Mucosa of stomach (tissue), 1 donor: ENCODE results near the gene STRN3.
"Not testable (repeated sequence)": the region's sequence is repeated elsewhere in the genome, so short reads cannot be mapped to it uniquely, and the experiment has no call there.

Experiments
- H3K27me3 ChIP-seq: one replicate; pipeline ENCODE4 v1.7.0; 2013; ENCODE audit warnings: mild to moderate bottlenecking, low read length; ENCODE audit not compliant: control insufficient read depth, insufficient read depth
- H3K36me3 ChIP-seq: one replicate; pipeline ENCODE4 v1.7.0; 2013; ENCODE audit warnings: low read length; ENCODE audit not compliant: control insufficient read depth, insufficient read depth
- H3K4me1 ChIP-seq: one replicate; pipeline ENCODE4 v1.7.0; 2013; ENCODE audit warnings: mild to moderate bottlenecking, low read length; ENCODE audit not compliant: control insufficient read depth, insufficient read depth
- H3K4me3 ChIP-seq: one replicate; pipeline ENCODE4 v1.7.0; 2013; ENCODE audit warnings: low read length
- H3K9ac ChIP-seq: one replicate; pipeline ENCODE4 v1.7.0; 2013; ENCODE audit warnings: mild to moderate bottlenecking, low read length, moderate library complexity
- H3K9me3 ChIP-seq: one replicate; pipeline ENCODE4 v1.7.0; 2013; ENCODE audit warnings: mild to moderate bottlenecking, low read length, moderate library complexity; ENCODE audit not compliant: control insufficient read depth
- donor health status: Pancreatic carcinoma.

Gene STRN3

DNA sequence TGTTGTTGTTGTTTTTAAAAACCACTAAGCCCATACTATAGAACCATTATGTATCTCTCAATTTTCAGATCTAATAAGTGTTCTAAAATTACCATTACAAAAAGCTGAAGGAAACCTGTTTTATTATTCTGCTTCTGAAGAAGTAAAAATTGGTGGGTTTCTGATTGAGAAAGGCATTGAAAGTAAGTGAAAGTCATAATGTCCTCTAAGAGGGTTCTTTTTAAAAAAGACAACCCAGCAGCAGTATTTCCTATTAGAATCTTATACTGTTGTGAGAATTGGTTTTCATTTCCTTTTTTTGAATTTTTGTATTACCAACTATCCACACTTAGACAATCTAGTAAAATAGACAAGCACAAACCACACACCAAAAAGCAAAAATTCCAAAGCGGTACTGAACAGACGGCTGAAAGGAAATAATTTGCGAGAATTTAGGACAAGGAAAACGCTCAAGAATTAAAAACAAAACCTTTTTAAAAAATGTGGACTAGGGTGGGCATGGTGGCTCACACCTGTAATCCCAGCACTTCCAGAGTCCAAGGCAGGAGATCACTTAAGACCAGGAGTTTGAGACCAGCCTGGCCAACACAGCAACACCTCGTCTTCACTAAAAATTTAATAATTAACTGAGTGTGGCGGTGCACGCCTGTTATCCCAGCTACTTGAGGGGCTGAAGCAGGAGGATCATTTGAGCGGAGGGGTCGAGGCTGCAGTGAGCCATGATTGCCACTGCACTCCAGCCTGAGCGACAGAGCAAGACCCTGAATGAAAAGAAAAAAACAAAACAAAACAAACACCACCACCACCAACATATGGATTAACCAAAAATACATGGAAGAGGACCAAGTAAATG lies 67.4 kb downstream of the STRN3 start:
- Histone ChIP-seq H3K4me3 (no peak overlapping the region), H3K36me3 (no peaks in the 10 kb centered on the region), H3K9ac (no peak overlapping the region), H3K27me3 (no peaks in the 10 kb centered on the region), H3K4me1 (peaks cover 10% of the 10 kb centered on the region), H3K9me3 (no peaks in the 10 kb centered on the region)

DNA sequence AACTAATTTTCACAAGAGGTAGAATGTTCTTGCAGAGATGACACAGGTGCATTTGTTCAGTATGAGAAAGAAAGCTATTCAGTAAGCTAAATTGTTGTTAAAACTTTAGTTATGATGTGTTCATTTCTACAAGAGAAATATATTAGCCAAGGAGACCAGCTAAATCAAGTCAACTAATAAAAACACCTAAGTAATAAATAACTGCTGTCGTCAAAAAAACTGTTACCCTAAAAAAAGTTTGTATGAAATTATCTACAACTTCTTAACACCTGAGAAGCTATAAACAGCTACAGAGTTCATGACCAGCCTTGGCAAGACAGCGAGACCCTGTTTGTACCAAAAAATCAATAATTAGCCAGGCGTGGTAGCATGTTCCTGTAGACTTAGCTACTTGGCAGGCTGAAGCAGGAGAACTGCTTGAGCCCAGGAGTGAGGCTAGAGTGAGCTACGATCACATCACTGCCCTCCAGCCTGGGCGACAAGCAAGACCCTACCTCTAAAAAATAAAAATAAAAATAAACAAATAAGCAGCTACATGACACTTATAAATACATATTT lies 68.3 kb downstream of the STRN3 start:
- no peaks in the 10 kb centered on the region for H3K9me3 ChIP-seq
- peaks cover 10% of the 10 kb centered on the region for H3K4me1 ChIP-seq
- H3K36me3 ChIP-seq = no peaks in the 10 kb centered on the region
- no peak overlapping the region for H3K4me3 ChIP-seq
- no peak overlapping the region for H3K9ac ChIP-seq
- no peaks in the 10 kb centered on the region for H3K27me3 ChIP-seq

DNA sequence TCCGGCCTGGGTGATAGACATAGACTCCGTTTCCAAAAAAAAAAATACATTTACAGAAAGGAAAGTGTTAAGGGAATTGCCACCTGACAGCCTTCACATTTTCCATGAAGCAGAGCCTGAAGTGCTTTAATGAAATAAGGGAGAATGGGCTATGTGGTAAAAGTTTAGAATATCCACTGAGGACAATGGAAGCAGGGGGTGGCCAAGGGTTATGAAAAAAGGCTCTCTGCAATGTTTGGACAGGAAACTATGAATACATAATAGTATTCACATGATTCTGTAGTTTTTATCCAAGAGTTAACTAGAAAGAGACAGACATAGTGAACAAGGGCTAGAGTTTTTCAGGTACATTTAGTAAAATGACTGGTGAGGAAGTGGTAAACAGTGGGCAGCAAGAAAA lies 76.5 kb downstream of the STRN3 start:
- Histone ChIP-seq H3K36me3 (no peaks in the 10 kb centered on the region), H3K4me1 (no peaks in the 10 kb centered on the region), H3K4me3 (no peak overlapping the region)

DNA sequence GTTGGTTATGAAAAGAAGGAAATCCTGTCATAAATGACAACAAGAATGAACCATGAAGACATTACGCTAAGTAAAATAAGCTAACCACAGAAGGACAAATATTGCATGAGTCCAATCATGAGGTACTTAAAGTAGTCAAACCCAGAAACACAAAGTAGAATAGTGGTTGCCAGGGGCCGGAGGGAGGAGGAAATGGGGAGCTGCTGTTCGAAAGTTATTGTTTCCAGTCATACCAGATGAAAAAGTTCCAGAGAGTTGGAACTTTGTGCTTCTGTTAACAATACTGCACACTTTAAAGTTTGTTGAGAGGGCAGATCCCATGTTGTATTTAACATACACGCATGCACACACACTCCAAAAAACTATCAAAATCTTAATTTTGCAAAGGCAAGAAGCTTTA lies 82.5 kb downstream of the STRN3 start:
- H3K36me3 ChIP-seq = no peaks in the 10 kb centered on the region
- no peak overlapping the region for H3K4me3 ChIP-seq
- H3K27me3 ChIP-seq = no peaks in the 10 kb centered on the region
- no peaks in the 10 kb centered on the region for H3K4me1 ChIP-seq
- H3K9ac ChIP-seq = no peak overlapping the region
- H3K9me3 ChIP-seq = no peaks in the 10 kb centered on the region

More for the DNA sequence above, 76.5 kb downstream of the STRN3 start:
- no peak overlapping the region for H3K9ac ChIP-seq
- no peaks in the 10 kb centered on the region for H3K27me3 ChIP-seq
- no peaks in the 10 kb centered on the region for H3K9me3 ChIP-seq

DNA sequence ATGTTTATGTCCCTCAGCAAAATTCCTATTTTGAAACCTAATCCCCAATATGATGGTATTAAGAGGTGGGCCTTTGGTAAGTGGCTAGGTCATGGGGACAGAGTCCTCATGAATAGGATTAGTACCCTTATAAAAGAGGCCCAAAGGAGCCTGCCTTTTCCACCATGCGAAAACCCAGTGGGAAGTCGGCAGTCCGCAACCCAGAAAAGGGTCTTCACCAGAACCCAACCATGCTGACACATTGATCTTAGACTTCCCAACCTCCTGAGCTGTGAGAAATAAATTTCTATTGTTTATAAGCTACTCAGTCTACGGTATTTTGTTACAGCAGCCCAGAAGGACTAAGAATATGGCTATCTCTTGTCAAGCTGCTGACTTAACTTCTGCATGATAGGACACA lies 85.3 kb downstream of the STRN3 start:
- Histone ChIP-seq H3K9me3 (no peaks in the 10 kb centered on the region), H3K4me1 (no peaks in the 10 kb centered on the region), H3K9ac (no peak overlapping the region), H3K27me3 (no peaks in the 10 kb centered on the region), H3K36me3 (no peaks in the 10 kb centered on the region), H3K4me3 (no peak overlapping the region)

DNA sequence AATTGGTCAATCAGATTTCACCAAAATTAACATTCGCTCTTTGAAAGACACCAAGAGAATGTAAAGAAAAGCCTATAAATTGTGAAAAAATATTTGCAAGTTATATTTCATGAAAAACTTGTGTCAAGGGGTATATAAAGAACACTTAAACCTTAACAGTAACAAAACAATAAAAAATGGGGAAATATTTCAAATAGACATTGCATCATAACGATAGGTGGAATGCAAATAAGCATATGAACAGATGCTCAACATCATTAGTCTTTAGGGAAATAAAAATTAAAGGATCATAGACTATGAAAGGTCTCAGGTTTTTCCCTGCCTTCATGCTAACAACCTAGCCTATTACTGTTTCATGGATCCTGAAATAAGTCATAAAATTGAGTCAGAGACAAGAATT lies 87.6 kb downstream of the STRN3 start:
- no peaks in the 10 kb centered on the region for H3K9me3 ChIP-seq
- H3K36me3 ChIP-seq = no peaks in the 10 kb centered on the region
- no peak overlapping the region for H3K4me3 ChIP-seq
- no peaks in the 10 kb centered on the region for H3K27me3 ChIP-seq
- H3K4me1 ChIP-seq = no peaks in the 10 kb centered on the region
- no peak overlapping the region for H3K9ac ChIP-seq

DNA sequence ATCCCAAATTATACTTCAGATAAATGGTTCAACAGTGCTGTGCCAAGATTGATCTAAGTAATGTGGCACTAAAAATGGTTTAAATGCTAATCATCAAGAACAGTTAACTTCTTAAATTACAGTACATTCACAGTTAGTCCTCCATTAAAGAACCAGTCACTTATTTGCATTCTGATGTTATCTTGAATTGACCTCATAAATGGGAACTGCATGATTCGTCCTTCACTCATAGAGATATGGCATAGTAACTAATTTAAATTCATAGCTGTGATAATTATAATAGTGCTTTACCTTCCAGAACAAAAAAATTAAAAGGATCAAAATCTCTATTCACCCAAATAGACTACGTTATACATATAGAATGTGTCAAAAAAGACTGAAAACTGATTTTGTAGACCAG lies 90.7 kb downstream of the STRN3 start:
- H3K36me3 ChIP-seq = no peaks in the 10 kb centered on the region
- no peak overlapping the region for H3K4me3 ChIP-seq
- no peak overlapping the region for H3K9ac ChIP-seq
- H3K9me3 ChIP-seq = no peaks in the 10 kb centered on the region
- no peaks in the 10 kb centered on the region for H3K27me3 ChIP-seq
- H3K4me1 ChIP-seq = no peaks in the 10 kb centered on the region

DNA sequence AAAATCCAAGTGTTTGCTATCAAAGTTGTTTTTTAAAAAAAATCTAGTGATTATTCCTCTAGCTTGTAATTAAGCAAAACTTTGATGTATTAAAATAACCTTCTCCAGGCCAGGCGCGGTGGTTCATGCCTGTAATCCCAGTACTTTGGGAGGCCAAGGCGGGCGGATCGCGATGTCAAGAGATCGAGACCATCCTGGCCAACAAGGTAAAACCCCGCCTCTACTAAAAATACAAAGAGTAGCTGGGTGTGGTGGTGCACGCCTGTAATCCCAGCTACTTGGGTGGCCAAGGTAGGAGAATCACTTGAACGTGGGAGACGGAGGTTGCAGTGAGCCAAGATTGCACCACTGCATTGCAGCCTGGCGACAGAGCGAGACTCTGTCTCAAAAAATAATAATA lies 92.2 kb downstream of the STRN3 start:
- H3K4me1 ChIP-seq, H3K4me3 ChIP-seq, H3K27me3 ChIP-seq, H3K9me3 ChIP-seq, H3K36me3 ChIP-seq, H3K9ac ChIP-seq: not testable (repeated sequence)

DNA sequence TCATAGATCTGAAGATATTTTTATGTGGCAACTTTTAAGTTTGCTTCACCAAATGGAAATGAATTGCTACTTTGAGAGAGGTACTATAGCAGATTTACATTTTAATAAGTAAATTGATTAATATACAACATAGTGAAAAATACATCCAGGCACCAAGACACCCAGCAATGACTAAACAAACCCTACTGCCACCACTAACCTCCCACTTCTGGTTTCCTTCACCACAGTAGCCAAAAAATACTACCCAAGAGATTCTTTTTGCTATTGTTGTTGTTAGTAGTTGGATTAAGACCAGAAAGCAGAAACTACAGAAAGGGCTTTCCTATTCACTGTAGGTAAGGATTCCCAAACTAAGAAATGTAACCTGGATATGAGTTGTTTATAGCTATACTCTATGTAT lies 97.7 kb downstream of the STRN3 start:
- no peaks in the 10 kb centered on the region for H3K9me3 ChIP-seq
- H3K9ac ChIP-seq = no peak overlapping the region
- H3K4me3 ChIP-seq = no peak overlapping the region
- no peaks in the 10 kb centered on the region for H3K27me3 ChIP-seq
- H3K4me1 ChIP-seq = no peaks in the 10 kb centered on the region
- no peaks in the 10 kb centered on the region for H3K36me3 ChIP-seq

DNA sequence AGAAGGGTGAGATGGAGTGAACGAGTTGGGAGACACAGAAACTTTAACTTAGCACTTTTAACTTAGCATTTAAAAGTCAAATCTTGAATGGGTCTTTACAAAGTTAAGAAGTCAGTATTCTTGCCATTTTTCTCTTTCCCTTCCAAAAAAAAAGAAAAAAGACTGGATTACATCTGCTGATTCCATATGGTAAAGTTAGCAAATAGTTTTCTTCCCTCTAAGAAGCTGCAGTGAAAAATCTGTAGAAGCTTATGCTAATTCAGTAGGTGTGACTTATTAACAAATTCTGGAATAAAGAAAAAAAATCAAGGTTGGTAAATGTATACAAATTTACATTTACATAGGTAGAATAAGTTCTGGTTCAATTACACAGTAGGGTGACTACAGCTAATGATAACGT lies 100.9 kb downstream of the STRN3 start:
- no peak overlapping the region for H3K9ac ChIP-seq
- H3K27me3 ChIP-seq = no peaks in the 10 kb centered on the region
- no peaks in the 10 kb centered on the region for H3K36me3 ChIP-seq
- peaks cover 3% of the 10 kb centered on the region for H3K4me1 ChIP-seq
- H3K9me3 ChIP-seq = no peaks in the 10 kb centered on the region
- no peak overlapping the region for H3K4me3 ChIP-seq

DNA sequence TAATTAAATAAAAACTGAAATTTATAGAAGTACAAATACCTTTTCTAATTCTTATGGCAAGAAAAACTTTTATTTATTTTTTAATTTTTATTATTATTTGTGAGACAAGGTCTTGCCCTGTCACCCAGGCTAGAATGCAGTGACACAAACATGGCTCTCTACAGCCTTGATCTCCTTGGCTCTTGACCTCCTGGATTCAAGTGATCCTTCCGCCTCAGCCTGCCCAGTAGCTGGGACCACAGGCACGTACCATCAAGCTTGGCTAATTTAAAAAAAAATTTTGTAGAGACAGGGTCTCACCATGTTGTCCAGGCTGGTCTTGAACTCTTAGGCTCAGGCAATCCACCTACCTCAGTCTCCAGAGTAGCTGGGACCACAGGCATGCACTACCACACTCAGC lies 104.4 kb downstream of the STRN3 start:
- Histone ChIP-seq H3K4me3 (no peak overlapping the region), H3K27me3 (no peaks in the 10 kb centered on the region), H3K9ac (no peak overlapping the region), H3K4me1 (peaks cover 3% of the 10 kb centered on the region), H3K9me3 (no peaks in the 10 kb centered on the region), H3K36me3 (no peaks in the 10 kb centered on the region)

DNA sequence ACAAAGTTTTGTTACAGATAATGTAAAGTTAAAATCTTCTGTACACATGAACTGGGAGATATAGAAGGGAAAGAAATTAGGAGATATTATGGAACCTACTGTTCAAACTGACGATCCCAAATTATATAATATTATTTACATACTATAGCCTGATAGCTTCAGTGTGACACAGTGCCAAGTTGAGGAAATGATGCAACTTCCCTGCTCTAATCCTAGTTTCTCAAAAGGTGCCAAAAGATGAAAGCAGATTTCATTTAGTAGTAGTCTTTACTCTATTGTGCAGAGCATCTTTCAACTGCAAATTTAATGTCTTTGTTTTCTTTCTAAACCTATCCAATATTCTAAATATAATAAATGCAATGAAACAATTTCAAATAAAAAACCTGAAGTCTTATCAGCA lies 104.9 kb downstream of the STRN3 start:
- peaks cover 3% of the 10 kb centered on the region for H3K4me1 ChIP-seq
- H3K9ac ChIP-seq = no peak overlapping the region
- no peak overlapping the region for H3K4me3 ChIP-seq
- H3K9me3 ChIP-seq = no peaks in the 10 kb centered on the region
- no peaks in the 10 kb centered on the region for H3K27me3 ChIP-seq
- H3K36me3 ChIP-seq = no peaks in the 10 kb centered on the region
